Left forelimb (tissue), 1 donor: ENCODE measurements around the gene YEATS4.

ENCODE experiments used
- DNase-seq: peaks from one replicate; pipeline ENCODE4 v3.0.0-alpha.2; 2018; ENCODE audit warnings: low spot score

Gene YEATS4

GRCh38 chr12:69342421-69342820 lies 17.1 kb upstream of the YEATS4 start:
- DNase-seq: no peak

- no peak for DNase-seq
Observed at GRCh38 chr12:69343357-69343756, 16.2 kb upstream of the YEATS4 start.

- DNase-seq: no peak
Observed at GRCh38 chr12:69343885-69344612, 15.5 kb upstream of the YEATS4 start.

GRCh38 chr12:69345077-69345476 lies 14.5 kb upstream of the YEATS4 start:
- DNase-seq: no peak

- DNase-seq: no peak
Observed at GRCh38 chr12:69345742-69346141, 13.8 kb upstream of the YEATS4 start.

- no peak for DNase-seq
Observed at GRCh38 chr12:69348162-69348938, 11.2 kb upstream of the YEATS4 start, which contains the start of gene LYZ. LYZ (plus strand) TSS chr12:69348381; CDS start chr12:69348409, 28 bp downstream.

GRCh38 chr12:69350002-69350626 lies 9.4 kb upstream of the YEATS4 start:
- no peak for DNase-seq

- no peak for DNase-seq
Observed at GRCh38 chr12:69350777-69351176, 8.8 kb upstream of the YEATS4 start.

GRCh38 chr12:69351462-69352236 lies 7.9 kb upstream of the YEATS4 start:
- no peak for DNase-seq

- no peak for DNase-seq
Observed at GRCh38 chr12:69352904-69353303, 6.6 kb upstream of the YEATS4 start.

GRCh38 chr12:69354172-69354555 lies 5.4 kb upstream of the YEATS4 start:
- no peak for DNase-seq

GRCh38 chr12:69354556-69355187 lies 4.9 kb upstream of the YEATS4 start:
- no peak for DNase-seq

GRCh38 chr12:69355363-69356028 lies 4.0 kb upstream of the YEATS4 start:
- no peak for DNase-seq

GRCh38 chr12:69360348-69360672 lies 767 bp downstream of the YEATS4 start:
- DNase-seq: no peak

- no peak for DNase-seq
Observed at GRCh38 chr12:69366796-69367195, 7.3 kb downstream of the YEATS4 start.

GRCh38 chr12:69368171-69368570 lies 8.6 kb downstream of the YEATS4 start:
- no peak for DNase-seq

GRCh38 chr12:69383074-69383473 lies 23.5 kb downstream of the YEATS4 start:
- no peak for DNase-seq

GRCh38 chr12:69385038-69385437 lies 25.5 kb downstream of the YEATS4 start:
- no peak for DNase-seq

- no peak for DNase-seq
Observed at GRCh38 chr12:69386921-69387320, 27.4 kb downstream of the YEATS4 start.

- DNase-seq: no peak
Observed at GRCh38 chr12:69388371-69388770, 28.8 kb downstream of the YEATS4 start.

- DNase-seq: no peak
Observed at GRCh38 chr12:69389831-69390230, 30.3 kb downstream of the YEATS4 start.
